T47D (cell line): Measurements from ENCODE around the gene NPY4R2.
"Not testable (repeated sequence)": the region's sequence is repeated elsewhere in the genome, so short reads cannot be mapped to it uniquely, and the experiment has no call there.

Experiments used
- DNase-seq, 2 experiments: peaks; one replicate each; pipeline versions ENCODE4 v3.0.0 to v3.0.0-alpha.2; 2011 to 2012; ENCODE audit warnings: low read depth in 1 of 2, low spot score in 1 of 2
- in situ Hi-C: cut with HindIII; loops from 2 replicates; pipeline ENCODE4 v1.10.0; 2016; ENCODE audit warnings: low sequenced_read_pairs, low pct_unique_long_range_greater_than_20kb

The NPY4R2 gene

GRCh38 chr10:47968988-47969387, 50.5 kb downstream of the NPY4R2 start:
- DNase-seq, in situ Hi-C loops: not testable (repeated sequence)

- in situ Hi-C loops, DNase-seq: not testable (repeated sequence)
Measured at GRCh38 chr10:47970047-47970446, 51.6 kb downstream of the NPY4R2 start.

- in situ Hi-C loops, DNase-seq: not testable (repeated sequence)
Measured at GRCh38 chr10:47971598-47971997, 53.1 kb downstream of the NPY4R2 start.

- in situ Hi-C loops, DNase-seq: not testable (repeated sequence)
Measured at GRCh38 chr10:47972077-47972476, 53.6 kb downstream of the NPY4R2 start.
